ENCODE data around the gene UBE4A. TPM values are rescaled to one million over a fixed set of nuclear protein-coding genes. Genes with fewer than 3 reads are reported as not detected.

Gene UBE4A
- total and polyA plus RNA-seq, 9 of the 15 experiments (the other 6 are each of a cell fraction or from before 2014, with no cell fraction given): 13.5 to 45.2 (median 26.8) TPM

DNA sequence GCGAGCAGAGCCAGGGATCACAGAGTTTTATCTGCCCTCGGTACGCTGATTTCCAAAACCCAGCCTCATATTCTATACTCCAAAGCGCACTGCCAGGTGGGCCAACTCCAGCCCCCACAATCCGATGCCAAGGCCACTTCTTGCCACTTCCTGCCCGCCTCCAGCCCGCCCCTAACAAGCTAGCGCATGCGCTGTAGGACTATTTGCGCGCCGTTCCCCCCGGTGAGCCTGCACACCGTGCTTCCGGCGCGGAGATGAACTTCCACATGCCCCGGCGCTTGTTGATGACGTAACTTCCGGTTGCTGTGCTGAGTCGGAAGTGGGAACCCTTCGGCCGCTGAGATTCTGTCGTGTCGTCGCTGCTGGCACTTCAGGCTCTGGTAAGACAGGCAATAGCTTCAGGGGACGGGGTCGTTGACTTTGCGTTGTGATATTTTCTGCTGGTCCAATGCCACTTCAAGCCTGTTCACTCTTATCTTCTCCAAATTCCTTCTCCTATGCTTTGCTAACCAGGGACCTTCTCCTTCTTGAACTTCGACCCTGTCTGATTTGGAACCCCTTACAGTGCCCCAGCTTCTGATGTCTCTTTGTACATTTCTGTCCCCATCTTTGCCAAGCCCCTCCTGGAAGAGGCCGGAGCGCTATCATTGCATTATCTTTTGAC, at the start of gene UBE4A (continued):
- peak; percentile 33 for TF ChIP-seq ASH1L (IDR thresholded peaks at IDR 0.05; ENCODE audit: borderline replicate concordance, low read depth, partially characterized antibody)
- TF ChIP-seq MTF1 (CRISPR knock-in tag; IDR thresholded peaks at IDR 0.05; ENCODE audit: borderline replicate concordance): no peak
- no peak for TF ChIP-seq CBX2 (IDR thresholded peaks at IDR 0.05; ENCODE audit: insufficient read depth, low read length, poor library complexity, severe bottlenecking)
- TF ChIP-seq POLR2AphosphoS5 (IDR thresholded peaks at IDR 0.05; ENCODE audit: control insufficient read depth, insufficient read depth, low read depth, low read length): peak; percentile 90
- TF ChIP-seq, protein P1, sequence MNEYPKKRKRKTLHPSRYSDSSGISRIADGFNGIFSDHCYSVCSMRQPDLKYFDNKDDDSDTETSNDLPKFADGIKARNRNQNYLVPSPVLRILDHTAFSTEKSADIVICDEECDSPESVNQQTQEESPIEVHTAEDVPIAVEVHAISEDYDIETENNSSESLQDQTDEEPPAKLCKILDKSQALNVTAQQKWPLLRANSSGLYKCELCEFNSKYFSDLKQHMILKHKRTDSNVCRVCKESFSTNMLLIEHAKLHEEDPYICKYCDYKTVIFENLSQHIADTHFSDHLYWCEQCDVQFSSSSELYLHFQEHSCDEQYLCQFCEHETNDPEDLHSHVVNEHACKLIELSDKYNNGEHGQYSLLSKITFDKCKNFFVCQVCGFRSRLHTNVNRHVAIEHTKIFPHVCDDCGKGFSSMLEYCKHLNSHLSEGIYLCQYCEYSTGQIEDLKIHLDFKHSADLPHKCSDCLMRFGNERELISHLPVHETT (CRISPR knock-in tag; conservative IDR thresholded peaks at IDR 0.05 in 1 of 2, IDR thresholded peaks at IDR 0.05 in 1 of 2): peak in 1 of 2 experiments; percentile 78; a peak in 2 of 4 replicates
- TF ChIP-seq, protein P2, sequence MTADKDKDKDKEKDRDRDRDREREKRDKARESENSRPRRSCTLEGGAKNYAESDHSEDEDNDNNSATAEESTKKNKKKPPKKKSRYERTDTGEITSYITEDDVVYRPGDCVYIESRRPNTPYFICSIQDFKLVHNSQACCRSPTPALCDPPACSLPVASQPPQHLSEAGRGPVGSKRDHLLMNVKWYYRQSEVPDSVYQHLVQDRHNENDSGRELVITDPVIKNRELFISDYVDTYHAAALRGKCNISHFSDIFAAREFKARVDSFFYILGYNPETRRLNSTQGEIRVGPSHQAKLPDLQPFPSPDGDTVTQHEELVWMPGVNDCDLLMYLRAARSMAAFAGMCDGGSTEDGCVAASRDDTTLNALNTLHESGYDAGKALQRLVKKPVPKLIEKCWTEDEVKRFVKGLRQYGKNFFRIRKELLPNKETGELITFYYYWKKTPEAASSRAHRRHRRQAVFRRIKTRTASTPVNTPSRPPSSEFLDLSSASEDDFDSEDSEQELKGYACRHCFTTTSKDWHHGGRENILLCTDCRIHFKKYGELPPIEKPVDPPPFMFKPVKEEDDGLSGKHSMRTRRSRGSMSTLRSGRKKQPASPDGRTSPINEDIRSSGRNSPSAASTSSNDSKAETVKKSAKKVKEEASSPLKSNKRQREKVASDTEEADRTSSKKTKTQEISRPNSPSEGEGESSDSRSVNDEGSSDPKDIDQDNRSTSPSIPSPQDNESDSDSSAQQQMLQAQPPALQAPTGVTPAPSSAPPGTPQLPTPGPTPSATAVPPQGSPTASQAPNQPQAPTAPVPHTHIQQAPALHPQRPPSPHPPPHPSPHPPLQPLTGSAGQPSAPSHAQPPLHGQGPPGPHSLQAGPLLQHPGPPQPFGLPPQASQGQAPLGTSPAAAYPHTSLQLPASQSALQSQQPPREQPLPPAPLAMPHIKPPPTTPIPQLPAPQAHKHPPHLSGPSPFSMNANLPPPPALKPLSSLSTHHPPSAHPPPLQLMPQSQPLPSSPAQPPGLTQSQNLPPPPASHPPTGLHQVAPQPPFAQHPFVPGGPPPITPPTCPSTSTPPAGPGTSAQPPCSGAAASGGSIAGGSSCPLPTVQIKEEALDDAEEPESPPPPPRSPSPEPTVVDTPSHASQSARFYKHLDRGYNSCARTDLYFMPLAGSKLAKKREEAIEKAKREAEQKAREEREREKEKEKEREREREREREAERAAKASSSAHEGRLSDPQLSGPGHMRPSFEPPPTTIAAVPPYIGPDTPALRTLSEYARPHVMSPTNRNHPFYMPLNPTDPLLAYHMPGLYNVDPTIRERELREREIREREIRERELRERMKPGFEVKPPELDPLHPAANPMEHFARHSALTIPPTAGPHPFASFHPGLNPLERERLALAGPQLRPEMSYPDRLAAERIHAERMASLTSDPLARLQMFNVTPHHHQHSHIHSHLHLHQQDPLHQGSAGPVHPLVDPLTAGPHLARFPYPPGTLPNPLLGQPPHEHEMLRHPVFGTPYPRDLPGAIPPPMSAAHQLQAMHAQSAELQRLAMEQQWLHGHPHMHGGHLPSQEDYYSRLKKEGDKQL (CRISPR knock-in tag; IDR thresholded peaks at IDR 0.05; ENCODE audit: borderline replicate concordance): no peak
- TF ChIP-seq PHF8 (IDR thresholded peaks at IDR 0.05; ENCODE audit: borderline replicate concordance, low read length): peak; percentile 90; the same call in 1 of the 2 replicates
- TF ChIP-seq, protein P3, sequence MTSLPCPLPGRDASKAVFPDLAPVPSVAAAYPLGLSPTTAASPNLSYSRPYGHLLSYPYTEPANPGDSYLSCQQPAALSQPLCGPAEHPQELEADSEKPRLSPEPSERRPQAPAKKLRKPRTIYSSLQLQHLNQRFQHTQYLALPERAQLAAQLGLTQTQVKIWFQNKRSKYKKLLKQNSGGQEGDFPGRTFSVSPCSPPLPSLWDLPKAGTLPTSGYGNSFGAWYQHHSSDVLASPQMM (CRISPR knock-in tag; IDR thresholded peaks at IDR 0.05): no peak
- peak; percentile 20; the same call in 1 of the 2 replicates for TF ChIP-seq ESRRA (IDR thresholded peaks at IDR 0.05; ENCODE audit: borderline replicate concordance, low read depth)
- peak; percentile 90 for TF ChIP-seq SUPT5H (IDR thresholded peaks at IDR 0.05)
- 0 out of 2 replicates have a peak, but pooled peaks have one; percentile 17 for TF ChIP-seq TRIM28 (IDR thresholded peaks at IDR 0.05)
- no peak for TF ChIP-seq MAFK (IDR thresholded peaks at IDR 0.05; ENCODE audit: low read length)
- no peak for TF ChIP-seq ZNF263 (CRISPR knock-in tag; IDR thresholded peaks at IDR 0.05; ENCODE audit: borderline replicate concordance)
- TF ChIP-seq MAFF (IDR thresholded peaks at IDR 0.05; ENCODE audit: low read length): no peak
- TF ChIP-seq NRF1 (conservative IDR thresholded peaks at IDR 0.05 in 1 of 2, IDR thresholded peaks at IDR 0.05 in 1 of 2): peak; percentile 93 to 94
- TF ChIP-seq CAMTA2 (CRISPR knock-in tag; conservative IDR thresholded peaks at IDR 0.05): no peak
- TF ChIP-seq ZNF695 (CRISPR knock-in tag; IDR thresholded peaks at IDR 0.05): no peak
- TF ChIP-seq HCFC1 (IDR thresholded peaks at IDR 0.05; ENCODE audit: low read depth, low read length): peak; percentile 84
- TF ChIP-seq, protein P4, sequence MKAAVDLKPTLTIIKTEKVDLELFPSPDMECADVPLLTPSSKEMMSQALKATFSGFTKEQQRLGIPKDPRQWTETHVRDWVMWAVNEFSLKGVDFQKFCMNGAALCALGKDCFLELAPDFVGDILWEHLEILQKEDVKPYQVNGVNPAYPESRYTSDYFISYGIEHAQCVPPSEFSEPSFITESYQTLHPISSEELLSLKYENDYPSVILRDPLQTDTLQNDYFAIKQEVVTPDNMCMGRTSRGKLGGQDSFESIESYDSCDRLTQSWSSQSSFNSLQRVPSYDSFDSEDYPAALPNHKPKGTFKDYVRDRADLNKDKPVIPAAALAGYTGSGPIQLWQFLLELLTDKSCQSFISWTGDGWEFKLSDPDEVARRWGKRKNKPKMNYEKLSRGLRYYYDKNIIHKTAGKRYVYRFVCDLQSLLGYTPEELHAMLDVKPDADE (conservative IDR thresholded peaks at IDR 0.05; ENCODE audit: control insufficient read depth, low read depth, low read length): no peak

Measured in K562 (cell line).